T-cell (primary cell): ENCODE results near the gene COL18A1. TPM values are rescaled to one million over a fixed set of nuclear protein-coding genes. Genes with fewer than 3 reads are reported as not detected.

Experiments used
- ATAC-seq, 4 experiments: fragments of 200-7000 bp in 3 of 4; fragments of 150-1000 bp in 1 of 4; cut with Tn5 transposase; replicated peaks in 1 of 4; 1 replicate in 3 of 4; 2 replicates in 1 of 4; pipeline ENCODE4 v1.10.0; 2021; ENCODE audit warnings: moderate library complexity in 3 of 4, mild to moderate bottlenecking in 2 of 4, moderate number of reproducible peaks in 1 of 4
- CTCF ChIA-PET, 2 donors: fragments of 300-600 bp; sonication (Branson Sonifier 250); formaldehyde crosslinking; loops; one replicate each; lab custom pipeline; 2022; ENCODE audit warnings: antibody characterized with exemption in 2 of 2; lab: Charles Lee
- POLR2A ChIA-PET, 2 donors: fragments of 300-600 bp; sonication (Branson Sonifier 250); formaldehyde crosslinking; loops; one replicate each; lab custom pipeline; 2022; ENCODE audit warnings: antibody characterized with exemption in 2 of 2; lab: Charles Lee
- DNase-seq, 35 experiments: peaks; one replicate each; pipeline versions ENCODE4 v3.0.0 to v3.0.0-alpha.2; 2013 to 2023
- H3K27ac ChIP-seq: one replicate; pipeline ENCODE4 v1.5.1; 2013; ENCODE audit warnings: low read length
- H3K27me3 ChIP-seq, 2 experiments: replicated peaks in 1 of 2; 1 replicate in 1 of 2; 2 replicates in 1 of 2; pipeline versions ENCODE4 v1.6.1 to v1.7.0; 2013; ENCODE audit warnings: low read length in 1 of 2, mixed read lengths in 1 of 2; ENCODE audit not compliant: control insufficient read depth in 2 of 2, insufficient read depth in 2 of 2; ENCODE audit errors: extremely low read depth in 1 of 2
- H3K36me3 ChIP-seq, 2 donors: 1 replicate in 1 of 2; 2 replicates in 1 of 2; pipeline versions ENCODE4 v1.6.1 to v1.7.0; 2013; ENCODE audit warnings: low read length in 1 of 2; ENCODE audit not compliant: control insufficient read depth in 2 of 2, insufficient read depth in 1 of 2; ENCODE audit errors: extremely low read depth in 1 of 2
- H3K4me1 ChIP-seq, 2 experiments: 1 replicate in 1 of 2; 2 replicates in 1 of 2; pipeline versions ENCODE4 v1.6.1 to v1.7.0; 2013; ENCODE audit warnings: low read length in 2 of 2, mixed read lengths in 1 of 2; ENCODE audit not compliant: insufficient read depth in 2 of 2, control insufficient read depth in 1 of 2; ENCODE audit errors: extremely low read depth in 1 of 2
- H3K4me3 ChIP-seq, 2 donors: 1 replicate in 1 of 2; 2 replicates in 1 of 2; pipeline versions ENCODE4 v1.5.1 to v1.7.0; 2013; ENCODE audit warnings: mild to moderate bottlenecking in 2 of 2, low read length in 1 of 2, moderate library complexity in 1 of 2; ENCODE audit not compliant: control insufficient read depth in 1 of 2; ENCODE audit errors: extremely low read depth in 1 of 2
- H3K9me3 ChIP-seq: 2 replicates; pipeline ENCODE4 v1.7.0; 2013
- H3K27ac Mint-ChIP-seq, 2 donors: one replicate each; pipeline ENCODE4 v1.8.0; 2020 to 2021; ENCODE audit warnings: mild to moderate bottlenecking in 2 of 2, mixed read lengths in 2 of 2
- H3K27me3 Mint-ChIP-seq, 2 donors: one replicate each; pipeline ENCODE4 v1.8.0; 2021 to 2022; ENCODE audit warnings: mixed read lengths in 2 of 2
- H3K36me3 Mint-ChIP-seq: one replicate; pipeline ENCODE4 v1.8.0; 2021; ENCODE audit warnings: mixed read lengths
- H3K4me1 Mint-ChIP-seq, 3 donors: one replicate each; pipeline ENCODE4 v1.8.0; 2020 to 2022; ENCODE audit warnings: mixed read lengths in 3 of 3, mild to moderate bottlenecking in 1 of 3
- H3K4me3 Mint-ChIP-seq, 3 donors: one replicate each; pipeline ENCODE4 v1.8.0; 2020 to 2022; ENCODE audit warnings: mild to moderate bottlenecking in 3 of 3, mixed read lengths in 3 of 3, moderate library complexity in 3 of 3
- H3K9me3 Mint-ChIP-seq, 3 donors: one replicate each; pipeline ENCODE4 v1.8.0; 2020 to 2022; ENCODE audit warnings: mixed read lengths in 3 of 3
- WGBS: methylation state at CpG from one replicate; pipeline ENCODE4 v1.1.5; 2013; ENCODE audit warnings: missing lambda C conversion rate; ENCODE audit not compliant: insufficient coverage; 5-methylcytosine and 5-hydroxymethylcytosine counted together
- total RNA-seq, 35 experiments: library from RNA in 6 of 35; stranded (reverse) in 6 of 35; fragments of 120-200 nt in 1 of 35; gene quantifications; one replicate each; pipeline versions ENCODE4 v1.2.1 to v1.2.4 and lab custom pipeline; 2013 to 2026

COL18A1 gene
- total RNA-seq, 5 donors from 2014 or later (not counting 1 experiment from before 2014, with no cell fraction given), result 7.2 to 53.8 (median 10.5) TPM

- Mint-ChIP-seq H3K9me3 (no peaks in the 10 kb centered on the region), H3K4me3 (no peak overlapping the region), H3K27me3 (no peaks in the 10 kb centered on the region), H3K36me3 (peaks cover 3% of the 10 kb centered on the region), H3K27ac (no peak overlapping the region), H3K4me1 (peaks cover 14 to 29% (median 17%) of the 10 kb centered on the region in 3 donors)
- ChIA-PET POLR2A (interaction anchor here in 1 of 2 donors (0.6 kb wide), 1 partner anchor 742 kb away, joined by 3 read pairs; no protein-coding TSS in a partner anchor), CTCF (interaction anchor here in 1 of 2 donors (0.5 kb wide), 1 partner anchor 251 kb away, joined by 3 read pairs; no protein-coding TSS in a partner anchor)
- no peak overlapping the region for H3K4me3 ChIP-seq
- DNase-seq, result no peak
- H3K27me3 ChIP-seq, result no peaks in the 10 kb centered on the region
- H3K27ac ChIP-seq, result no peak overlapping the region
- peaks cover 8 to 21% of the 10 kb centered on the region in 2 experiments for H3K4me1 ChIP-seq
- WGBS, result 69% methylated on average over 33 of the region's 34 CpGs
- no peaks in the 10 kb centered on the region for H3K9me3 ChIP-seq
- ATAC-seq, result no peak
- H3K36me3 ChIP-seq, result peaks cover 1 to 6% of the 10 kb centered on the region in 2 donors
These were observed 130.5 kb downstream of the COL18A1 start for GRCh38 chr21:45535341-45536081.

- ChIA-PET POLR2A (no interaction called here), CTCF (interaction anchor here in 1 of 2 donors (0.5 kb wide), 1 partner anchor 252 kb away, joined by 3 read pairs; no protein-coding TSS in a partner anchor)
- H3K27me3 ChIP-seq, result no peaks in the 10 kb centered on the region
- Mint-ChIP-seq H3K27me3 (no peaks in the 10 kb centered on the region), H3K36me3 (peaks cover 3% of the 10 kb centered on the region), H3K4me3 (no peak overlapping the region), H3K27ac (no peak overlapping the region), H3K4me1 (peaks cover 17 to 37% (median 23%) of the 10 kb centered on the region in 3 donors), H3K9me3 (no peaks in the 10 kb centered on the region)
- peaks cover 0 to 5% of the 10 kb centered on the region in 2 donors for H3K36me3 ChIP-seq
- no peak overlapping the region for H3K4me3 ChIP-seq
- no peaks in the 10 kb centered on the region for H3K9me3 ChIP-seq
- ATAC-seq, result no peak
- H3K27ac ChIP-seq, result no peak overlapping the region
- H3K4me1 ChIP-seq, result peaks cover 14 to 30% of the 10 kb centered on the region in 2 experiments
- DNase-seq, result peak in 1 of 35 experiments; percentile 1
- 94% methylated on average over 28 of the region's 31 CpGs for WGBS
These were observed 131.5 kb downstream of the COL18A1 start for GRCh38 chr21:45536301-45537081.

GRCh38 chr21:45537111-45537745 is 132.3 kb downstream of the COL18A1 start:
- H3K27ac ChIP-seq, result no peak overlapping the region
- ChIA-PET CTCF (interaction anchor here in 1 of 2 donors (0.7 kb wide), 1 partner anchor 19 kb away, joined by 5 read pairs; no protein-coding TSS in a partner anchor), POLR2A (no interaction called here)
- Mint-ChIP-seq H3K27ac (no peak overlapping the region), H3K27me3 (no peaks in the 10 kb centered on the region), H3K9me3 (no peaks in the 10 kb centered on the region), H3K4me3 (no peak overlapping the region), H3K4me1 (peaks cover 16 to 35% (median 24%) of the 10 kb centered on the region in 3 donors), H3K36me3 (peaks cover 3% of the 10 kb centered on the region)
- H3K9me3 ChIP-seq, result no peaks in the 10 kb centered on the region
- DNase-seq (peak in 1 of 35 experiments; percentile 2), ATAC-seq (no peak)
- 84% methylated on average over 26 of the region's 37 CpGs for WGBS
- no peaks in the 10 kb centered on the region for H3K27me3 ChIP-seq
- H3K36me3 ChIP-seq, result no peaks in the 10 kb centered on the region
- no peak overlapping the region for H3K4me3 ChIP-seq
- H3K4me1 ChIP-seq, result peaks cover 14 to 31% of the 10 kb centered on the region in 2 experiments

GRCh38 chr21:45537746-45538291 is 132.9 kb downstream of the COL18A1 start:
- Mint-ChIP-seq H3K9me3 (no peaks in the 10 kb centered on the region), H3K27ac (no peak overlapping the region), H3K36me3 (peaks cover 3% of the 10 kb centered on the region), H3K27me3 (no peaks in the 10 kb centered on the region), H3K4me1 (peaks cover 10 to 29% (median 21%) of the 10 kb centered on the region in 3 donors), H3K4me3 (no peak overlapping the region)
- no peaks in the 10 kb centered on the region for H3K9me3 ChIP-seq
- POLR2A ChIA-PET, result no interaction called here
- CTCF ChIA-PET, result interaction anchor here in 1 of 2 donors (0.7 kb wide), 1 partner anchor 19 kb away, joined by 5 read pairs; no protein-coding TSS in a partner anchor
- no peak overlapping the region for H3K27ac ChIP-seq
- no peaks in the 10 kb centered on the region for H3K27me3 ChIP-seq
- ATAC-seq (no peak), DNase-seq (no peak)
- peaks cover 14 to 28% of the 10 kb centered on the region in 2 experiments for H3K4me1 ChIP-seq
- no peaks in the 10 kb centered on the region for H3K36me3 ChIP-seq
- H3K4me3 ChIP-seq, result no peak overlapping the region
- 97% methylated on average over 22 of the region's 27 CpGs for WGBS

GRCh38 chr21:45538381-45539045 is 133.5 kb downstream of the COL18A1 start:
- DNase-seq, result no peak
- H3K36me3 ChIP-seq, result no peaks in the 10 kb centered on the region

More at GRCh38 chr21:45538381-45539045, 133.5 kb downstream of the COL18A1 start:
- H3K27me3 Mint-ChIP-seq, result no peaks in the 10 kb centered on the region
- Histone ChIP-seq H3K27me3 (no peaks in the 10 kb centered on the region), H3K9me3 (no peaks in the 10 kb centered on the region), H3K4me1 (peaks cover 13 to 28% of the 10 kb centered on the region in 2 experiments), H3K27ac (no peak overlapping the region), H3K4me3 (no peak overlapping the region)
- peaks cover 4 to 25% (median 17%) of the 10 kb centered on the region in 3 donors for H3K4me1 Mint-ChIP-seq
- H3K9me3 Mint-ChIP-seq, result no peaks in the 10 kb centered on the region
- H3K4me3 Mint-ChIP-seq, result no peak overlapping the region
- H3K36me3 Mint-ChIP-seq, result peaks cover 3% of the 10 kb centered on the region
- no peak for ATAC-seq
- ChIA-PET CTCF (interaction anchor here in 1 of 2 donors (0.5 kb wide), 1 partner anchor 752 kb away, joined by 5 read pairs; no protein-coding TSS in a partner anchor), POLR2A (no interaction called here)
- no peak overlapping the region for H3K27ac Mint-ChIP-seq
- 95% methylated on average over 28 of the region's 31 CpGs for WGBS
